ENCODE data around the gene FAM174C.

Gene FAM174C

DNA sequence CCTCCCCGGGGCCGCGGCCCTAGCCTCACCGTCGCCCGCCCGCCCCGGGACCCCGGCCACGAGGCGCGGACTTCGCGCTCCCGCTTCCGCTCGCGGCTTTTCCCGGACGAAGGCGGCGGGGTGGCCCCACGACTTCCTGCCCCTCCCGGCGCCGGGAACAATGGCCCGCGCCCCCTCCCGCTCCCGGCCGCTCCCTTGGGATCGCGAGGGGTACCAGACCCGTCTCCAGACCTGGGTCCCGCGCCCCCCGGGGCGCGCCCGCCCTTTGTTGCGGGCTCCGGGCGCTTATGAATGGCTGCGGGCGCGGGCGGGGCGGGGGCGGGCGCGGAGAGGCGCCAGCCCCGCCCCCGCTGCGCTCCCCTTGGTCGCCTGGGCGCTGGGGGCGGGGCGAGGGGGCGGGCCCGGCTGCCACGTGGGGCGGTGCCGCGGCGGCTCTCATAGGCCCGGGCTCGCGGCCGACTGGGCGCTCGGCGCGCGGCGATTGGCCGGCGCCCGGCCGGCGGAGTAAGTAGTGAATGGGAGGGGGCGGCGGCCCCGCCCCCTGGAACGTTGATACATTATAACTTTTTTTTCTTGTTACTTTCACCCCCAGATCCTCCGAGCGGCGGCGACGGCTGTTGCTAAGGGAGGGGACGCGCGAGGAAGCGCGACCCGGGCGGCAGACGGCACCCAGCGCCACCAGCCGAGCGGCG is 25.9 kb upstream of the FAM174C start (continued):
- TF ChIP-seq, protein P1, sequence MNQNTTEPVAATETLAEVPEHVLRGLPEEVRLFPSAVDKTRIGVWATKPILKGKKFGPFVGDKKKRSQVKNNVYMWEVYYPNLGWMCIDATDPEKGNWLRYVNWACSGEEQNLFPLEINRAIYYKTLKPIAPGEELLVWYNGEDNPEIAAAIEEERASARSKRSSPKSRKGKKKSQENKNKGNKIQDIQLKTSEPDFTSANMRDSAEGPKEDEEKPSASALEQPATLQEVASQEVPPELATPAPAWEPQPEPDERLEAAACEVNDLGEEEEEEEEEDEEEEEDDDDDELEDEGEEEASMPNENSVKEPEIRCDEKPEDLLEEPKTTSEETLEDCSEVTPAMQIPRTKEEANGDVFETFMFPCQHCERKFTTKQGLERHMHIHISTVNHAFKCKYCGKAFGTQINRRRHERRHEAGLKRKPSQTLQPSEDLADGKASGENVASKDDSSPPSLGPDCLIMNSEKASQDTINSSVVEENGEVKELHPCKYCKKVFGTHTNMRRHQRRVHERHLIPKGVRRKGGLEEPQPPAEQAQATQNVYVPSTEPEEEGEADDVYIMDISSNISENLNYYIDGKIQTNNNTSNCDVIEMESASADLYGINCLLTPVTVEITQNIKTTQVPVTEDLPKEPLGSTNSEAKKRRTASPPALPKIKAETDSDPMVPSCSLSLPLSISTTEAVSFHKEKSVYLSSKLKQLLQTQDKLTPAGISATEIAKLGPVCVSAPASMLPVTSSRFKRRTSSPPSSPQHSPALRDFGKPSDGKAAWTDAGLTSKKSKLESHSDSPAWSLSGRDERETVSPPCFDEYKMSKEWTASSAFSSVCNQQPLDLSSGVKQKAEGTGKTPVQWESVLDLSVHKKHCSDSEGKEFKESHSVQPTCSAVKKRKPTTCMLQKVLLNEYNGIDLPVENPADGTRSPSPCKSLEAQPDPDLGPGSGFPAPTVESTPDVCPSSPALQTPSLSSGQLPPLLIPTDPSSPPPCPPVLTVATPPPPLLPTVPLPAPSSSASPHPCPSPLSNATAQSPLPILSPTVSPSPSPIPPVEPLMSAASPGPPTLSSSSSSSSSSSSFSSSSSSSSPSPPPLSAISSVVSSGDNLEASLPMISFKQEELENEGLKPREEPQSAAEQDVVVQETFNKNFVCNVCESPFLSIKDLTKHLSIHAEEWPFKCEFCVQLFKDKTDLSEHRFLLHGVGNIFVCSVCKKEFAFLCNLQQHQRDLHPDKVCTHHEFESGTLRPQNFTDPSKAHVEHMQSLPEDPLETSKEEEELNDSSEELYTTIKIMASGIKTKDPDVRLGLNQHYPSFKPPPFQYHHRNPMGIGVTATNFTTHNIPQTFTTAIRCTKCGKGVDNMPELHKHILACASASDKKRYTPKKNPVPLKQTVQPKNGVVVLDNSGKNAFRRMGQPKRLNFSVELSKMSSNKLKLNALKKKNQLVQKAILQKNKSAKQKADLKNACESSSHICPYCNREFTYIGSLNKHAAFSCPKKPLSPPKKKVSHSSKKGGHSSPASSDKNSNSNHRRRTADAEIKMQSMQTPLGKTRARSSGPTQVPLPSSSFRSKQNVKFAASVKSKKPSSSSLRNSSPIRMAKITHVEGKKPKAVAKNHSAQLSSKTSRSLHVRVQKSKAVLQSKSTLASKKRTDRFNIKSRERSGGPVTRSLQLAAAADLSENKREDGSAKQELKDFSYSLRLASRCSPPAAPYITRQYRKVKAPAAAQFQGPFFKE (tag by site-specific recombination; IDR thresholded peaks at IDR 0.05; ENCODE audit: borderline replicate concordance), result no peak
- TF ChIP-seq, protein P2, sequence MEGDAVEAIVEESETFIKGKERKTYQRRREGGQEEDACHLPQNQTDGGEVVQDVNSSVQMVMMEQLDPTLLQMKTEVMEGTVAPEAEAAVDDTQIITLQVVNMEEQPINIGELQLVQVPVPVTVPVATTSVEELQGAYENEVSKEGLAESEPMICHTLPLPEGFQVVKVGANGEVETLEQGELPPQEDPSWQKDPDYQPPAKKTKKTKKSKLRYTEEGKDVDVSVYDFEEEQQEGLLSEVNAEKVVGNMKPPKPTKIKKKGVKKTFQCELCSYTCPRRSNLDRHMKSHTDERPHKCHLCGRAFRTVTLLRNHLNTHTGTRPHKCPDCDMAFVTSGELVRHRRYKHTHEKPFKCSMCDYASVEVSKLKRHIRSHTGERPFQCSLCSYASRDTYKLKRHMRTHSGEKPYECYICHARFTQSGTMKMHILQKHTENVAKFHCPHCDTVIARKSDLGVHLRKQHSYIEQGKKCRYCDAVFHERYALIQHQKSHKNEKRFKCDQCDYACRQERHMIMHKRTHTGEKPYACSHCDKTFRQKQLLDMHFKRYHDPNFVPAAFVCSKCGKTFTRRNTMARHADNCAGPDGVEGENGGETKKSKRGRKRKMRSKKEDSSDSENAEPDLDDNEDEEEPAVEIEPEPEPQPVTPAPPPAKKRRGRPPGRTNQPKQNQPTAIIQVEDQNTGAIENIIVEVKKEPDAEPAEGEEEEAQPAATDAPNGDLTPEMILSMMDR (tag by site-specific recombination; IDR thresholded peaks at IDR 0.05), result peak; percentile 19; the same call in 1 of the 2 replicates
- peak; percentile 84 for TF ChIP-seq KLF9 (tag by site-specific recombination; IDR thresholded peaks at IDR 0.05; ENCODE audit: low read depth)
- TF ChIP-seq ZNF157 (tag by site-specific recombination; IDR thresholded peaks at IDR 0.05), result no peak
- no peak for TF ChIP-seq ZNF629 (tag by site-specific recombination; IDR thresholded peaks at IDR 0.05)
- no peak for TF ChIP-seq ZNF776 (tag by site-specific recombination; IDR thresholded peaks at IDR 0.05; ENCODE audit: borderline replicate concordance)
- TF ChIP-seq, protein P3, sequence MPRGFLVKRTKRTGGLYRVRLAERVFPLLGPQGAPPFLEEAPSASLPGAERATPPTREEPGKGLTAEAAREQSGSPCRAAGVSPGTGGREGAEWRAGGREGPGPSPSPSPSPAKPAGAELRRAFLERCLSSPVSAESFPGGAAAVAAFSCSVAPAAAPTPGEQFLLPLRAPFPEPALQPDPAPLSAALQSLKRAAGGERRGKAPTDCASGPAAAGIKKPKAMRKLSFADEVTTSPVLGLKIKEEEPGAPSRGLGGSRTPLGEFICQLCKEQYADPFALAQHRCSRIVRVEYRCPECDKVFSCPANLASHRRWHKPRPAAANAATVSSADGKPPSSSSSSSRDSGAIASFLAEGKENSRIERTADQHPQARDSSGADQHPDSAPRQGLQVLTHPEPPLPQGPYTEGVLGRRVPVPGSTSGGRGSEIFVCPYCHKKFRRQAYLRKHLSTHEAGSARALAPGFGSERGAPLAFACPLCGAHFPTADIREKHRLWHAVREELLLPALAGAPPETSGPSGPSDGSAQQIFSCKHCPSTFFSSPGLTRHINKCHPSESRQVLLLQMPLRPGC (tag by site-specific recombination; IDR thresholded peaks at IDR 0.05), result 0 out of 2 replicates have a peak, but pooled peaks have one; percentile 13
- peak; percentile 42; the same call in 1 of the 2 replicates for TF ChIP-seq ZNF596 (tag by site-specific recombination; IDR thresholded peaks at IDR 0.05)
- TF ChIP-seq WT1 (tag by site-specific recombination; IDR thresholded peaks at IDR 0.05), result no peak; the same call in 1 of the 2 replicates
- TF ChIP-seq ZNF202 (tag by site-specific recombination; IDR thresholded peaks at IDR 0.05; ENCODE audit: borderline replicate concordance), result no peak
- no peak for TF ChIP-seq HOXA7 (CRISPR knock-in tag; IDR thresholded peaks at IDR 0.05; ENCODE audit: borderline replicate concordance)
- TF ChIP-seq, protein P4, sequence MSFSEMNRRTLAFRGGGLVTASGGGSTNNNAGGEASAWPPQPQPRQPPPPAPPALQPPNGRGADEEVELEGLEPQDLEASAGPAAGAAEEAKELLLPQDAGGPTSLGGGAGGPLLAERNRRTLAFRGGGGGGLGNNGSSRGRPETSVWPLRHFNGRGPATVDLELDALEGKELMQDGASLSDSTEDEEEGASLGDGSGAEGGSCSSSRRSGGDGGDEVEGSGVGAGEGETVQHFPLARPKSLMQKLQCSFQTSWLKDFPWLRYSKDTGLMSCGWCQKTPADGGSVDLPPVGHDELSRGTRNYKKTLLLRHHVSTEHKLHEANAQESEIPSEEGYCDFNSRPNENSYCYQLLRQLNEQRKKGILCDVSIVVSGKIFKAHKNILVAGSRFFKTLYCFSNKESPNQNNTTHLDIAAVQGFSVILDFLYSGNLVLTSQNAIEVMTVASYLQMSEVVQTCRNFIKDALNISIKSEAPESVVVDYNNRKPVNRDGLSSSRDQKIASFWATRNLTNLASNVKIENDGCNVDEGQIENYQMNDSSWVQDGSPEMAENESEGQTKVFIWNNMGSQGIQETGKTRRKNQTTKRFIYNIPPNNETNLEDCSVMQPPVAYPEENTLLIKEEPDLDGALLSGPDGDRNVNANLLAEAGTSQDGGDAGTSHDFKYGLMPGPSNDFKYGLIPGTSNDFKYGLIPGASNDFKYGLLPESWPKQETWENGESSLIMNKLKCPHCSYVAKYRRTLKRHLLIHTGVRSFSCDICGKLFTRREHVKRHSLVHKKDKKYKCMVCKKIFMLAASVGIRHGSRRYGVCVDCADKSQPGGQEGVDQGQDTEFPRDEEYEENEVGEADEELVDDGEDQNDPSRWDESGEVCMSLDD (tag by site-specific recombination; IDR thresholded peaks at IDR 0.05), result peak; percentile 55
- TF ChIP-seq, protein P5, sequence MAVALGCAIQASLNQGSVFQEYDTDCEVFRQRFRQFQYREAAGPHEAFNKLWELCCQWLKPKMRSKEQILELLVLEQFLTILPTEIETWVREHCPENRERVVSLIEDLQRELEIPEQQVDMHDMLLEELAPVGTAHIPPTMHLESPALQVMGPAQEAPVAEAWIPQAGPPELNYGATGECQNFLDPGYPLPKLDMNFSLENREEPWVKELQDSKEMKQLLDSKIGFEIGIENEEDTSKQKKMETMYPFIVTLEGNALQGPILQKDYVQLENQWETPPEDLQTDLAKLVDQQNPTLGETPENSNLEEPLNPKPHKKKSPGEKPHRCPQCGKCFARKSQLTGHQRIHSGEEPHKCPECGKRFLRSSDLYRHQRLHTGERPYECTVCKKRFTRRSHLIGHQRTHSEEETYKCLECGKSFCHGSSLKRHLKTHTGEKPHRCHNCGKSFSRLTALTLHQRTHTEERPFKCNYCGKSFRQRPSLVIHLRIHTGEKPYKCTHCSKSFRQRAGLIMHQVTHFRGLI (tag by site-specific recombination; IDR thresholded peaks at IDR 0.05), result no peak
- no peak for TF ChIP-seq ZNF747 (tag by site-specific recombination; IDR thresholded peaks at IDR 0.05)
- no peak for TF ChIP-seq ZNF677 (tag by site-specific recombination; IDR thresholded peaks at IDR 0.05)
- TF ChIP-seq, protein P6, sequence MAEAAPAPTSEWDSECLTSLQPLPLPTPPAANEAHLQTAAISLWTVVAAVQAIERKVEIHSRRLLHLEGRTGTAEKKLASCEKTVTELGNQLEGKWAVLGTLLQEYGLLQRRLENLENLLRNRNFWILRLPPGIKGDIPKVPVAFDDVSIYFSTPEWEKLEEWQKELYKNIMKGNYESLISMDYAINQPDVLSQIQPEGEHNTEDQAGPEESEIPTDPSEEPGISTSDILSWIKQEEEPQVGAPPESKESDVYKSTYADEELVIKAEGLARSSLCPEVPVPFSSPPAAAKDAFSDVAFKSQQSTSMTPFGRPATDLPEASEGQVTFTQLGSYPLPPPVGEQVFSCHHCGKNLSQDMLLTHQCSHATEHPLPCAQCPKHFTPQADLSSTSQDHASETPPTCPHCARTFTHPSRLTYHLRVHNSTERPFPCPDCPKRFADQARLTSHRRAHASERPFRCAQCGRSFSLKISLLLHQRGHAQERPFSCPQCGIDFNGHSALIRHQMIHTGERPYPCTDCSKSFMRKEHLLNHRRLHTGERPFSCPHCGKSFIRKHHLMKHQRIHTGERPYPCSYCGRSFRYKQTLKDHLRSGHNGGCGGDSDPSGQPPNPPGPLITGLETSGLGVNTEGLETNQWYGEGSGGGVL (tag by site-specific recombination; IDR thresholded peaks at IDR 0.05), result peak; percentile 80
- no peak for TF ChIP-seq ZNF114 (tag by site-specific recombination; IDR thresholded peaks at IDR 0.05)
- TF ChIP-seq, protein P7, sequence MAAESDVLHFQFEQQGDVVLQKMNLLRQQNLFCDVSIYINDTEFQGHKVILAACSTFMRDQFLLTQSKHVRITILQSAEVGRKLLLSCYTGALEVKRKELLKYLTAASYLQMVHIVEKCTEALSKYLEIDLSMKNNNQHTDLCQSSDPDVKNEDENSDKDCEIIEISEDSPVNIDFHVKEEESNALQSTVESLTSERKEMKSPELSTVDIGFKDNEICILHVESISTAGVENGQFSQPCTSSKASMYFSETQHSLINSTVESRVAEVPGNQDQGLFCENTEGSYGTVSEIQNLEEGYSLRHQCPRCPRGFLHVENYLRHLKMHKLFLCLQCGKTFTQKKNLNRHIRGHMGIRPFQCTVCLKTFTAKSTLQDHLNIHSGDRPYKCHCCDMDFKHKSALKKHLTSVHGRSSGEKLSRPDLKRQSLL (tag by site-specific recombination; IDR thresholded peaks at IDR 0.05), result no peak
- TF ChIP-seq KLF1 (tag by site-specific recombination; IDR thresholded peaks at IDR 0.05), result peak; percentile 40
- no peak for TF ChIP-seq ZNF416 (tag by site-specific recombination; IDR thresholded peaks at IDR 0.05)
- TF ChIP-seq ZNF76 (tag by site-specific recombination; IDR thresholded peaks at IDR 0.05; ENCODE audit: borderline replicate concordance, low read depth), result no peak
- TF ChIP-seq ZNF560 (tag by site-specific recombination; IDR thresholded peaks at IDR 0.05; ENCODE audit: borderline replicate concordance), result no peak
